ENCODE data around the gene VAC14.

- no peak for TF ChIP-seq CTCF (IDR thresholded peaks at IDR 0.05)
- TF ChIP-seq POLR2A (IDR thresholded peaks at IDR 0.05) = no peak
Measured at GRCh38 chr16:70757183-70757582, 43.8 kb downstream of the VAC14 start.

All from Peyer's patch (tissue), 4 donors.